Measurements from ENCODE around the gene NDRG3.

Gene NDRG3

GRCh38 chr20:36632147-36632486 is 113.8 kb downstream of the NDRG3 start:
- H3K27ac ChIP-seq (ENCODE audit: low read depth, low read length): no peak overlapping the region
- no peaks in the 10 kb centered on the region for H3K36me3 ChIP-seq (ENCODE audit: insufficient read depth, low read length)
- no peaks in the 10 kb centered on the region for H3K4me1 ChIP-seq (ENCODE audit: control insufficient read depth, insufficient read depth, low read length, unreplicated experiment)
- no peaks in the 10 kb centered on the region for H3K27me3 ChIP-seq (ENCODE audit: insufficient read depth, low read length)
- H3K79me2 ChIP-seq (ENCODE audit: control insufficient read depth, insufficient read depth, low read length, unreplicated experiment): no peaks in the 10 kb centered on the region
- H3K4me3 ChIP-seq (ENCODE audit: low read depth, low read length): no peak overlapping the region
- H2AFZ ChIP-seq (ENCODE audit: low read length, unreplicated experiment): no peak overlapping the region

GRCh38 chr20:36631646-36632045 is 114.2 kb downstream of the NDRG3 start:
- no peaks in the 10 kb centered on the region for H3K79me2 ChIP-seq (ENCODE audit: control insufficient read depth, insufficient read depth, low read length, unreplicated experiment)
- no peaks in the 10 kb centered on the region for H3K36me3 ChIP-seq (ENCODE audit: insufficient read depth, low read length)
- H3K4me3 ChIP-seq (ENCODE audit: low read depth, low read length): no peak overlapping the region
- no peak overlapping the region for H3K27ac ChIP-seq (ENCODE audit: low read depth, low read length)
- no peak overlapping the region for H2AFZ ChIP-seq (ENCODE audit: low read length, unreplicated experiment)
- H3K27me3 ChIP-seq (ENCODE audit: insufficient read depth, low read length): no peaks in the 10 kb centered on the region
- no peaks in the 10 kb centered on the region for H3K4me1 ChIP-seq (ENCODE audit: control insufficient read depth, insufficient read depth, low read length, unreplicated experiment)

- no peak overlapping the region for H2AFZ ChIP-seq (ENCODE audit: low read length, unreplicated experiment)
Measured at GRCh38 chr20:36629719-36630681, 115.9 kb downstream of the NDRG3 start.

GRCh38 chr20:36628076-36628475 is 117.8 kb downstream of the NDRG3 start:
- no peaks in the 10 kb centered on the region for H3K79me2 ChIP-seq (ENCODE audit: control insufficient read depth, insufficient read depth, low read length, unreplicated experiment)
- H3K27ac ChIP-seq (ENCODE audit: low read depth, low read length): no peak overlapping the region
- no peaks in the 10 kb centered on the region for H3K36me3 ChIP-seq (ENCODE audit: insufficient read depth, low read length)
- H3K4me1 ChIP-seq (ENCODE audit: control insufficient read depth, insufficient read depth, low read length, unreplicated experiment): no peaks in the 10 kb centered on the region
- H3K4me3 ChIP-seq (ENCODE audit: low read depth, low read length): no peak overlapping the region
- no peak overlapping the region for H2AFZ ChIP-seq (ENCODE audit: low read length, unreplicated experiment)
- no peaks in the 10 kb centered on the region for H3K27me3 ChIP-seq (ENCODE audit: insufficient read depth, low read length)

More at GRCh38 chr20:36629719-36630681, 115.9 kb downstream of the NDRG3 start:
- H3K27ac ChIP-seq (ENCODE audit: low read depth, low read length): no peak overlapping the region
- no peaks in the 10 kb centered on the region for H3K36me3 ChIP-seq (ENCODE audit: insufficient read depth, low read length)
- no peaks in the 10 kb centered on the region for H3K4me1 ChIP-seq (ENCODE audit: control insufficient read depth, insufficient read depth, low read length, unreplicated experiment)
- no peaks in the 10 kb centered on the region for H3K79me2 ChIP-seq (ENCODE audit: control insufficient read depth, insufficient read depth, low read length, unreplicated experiment)
- no peak overlapping the region for H3K4me3 ChIP-seq (ENCODE audit: low read depth, low read length)
- H3K27me3 ChIP-seq (ENCODE audit: insufficient read depth, low read length): no peaks in the 10 kb centered on the region

GRCh38 chr20:36624944-36625324 is 121.0 kb downstream of the NDRG3 start:
- Histone ChIP-seq H3K27ac (ENCODE audit: low read depth, low read length) (no peak overlapping the region), H3K36me3 (ENCODE audit: insufficient read depth, low read length) (no peaks in the 10 kb centered on the region), H3K27me3 (ENCODE audit: insufficient read depth, low read length) (no peaks in the 10 kb centered on the region), H3K79me2 (ENCODE audit: control insufficient read depth, insufficient read depth, low read length, unreplicated experiment) (no peaks in the 10 kb centered on the region), H3K4me3 (ENCODE audit: low read depth, low read length) (no peak overlapping the region), H3K4me1 (ENCODE audit: control insufficient read depth, insufficient read depth, low read length, unreplicated experiment) (no peaks in the 10 kb centered on the region), H2AFZ (ENCODE audit: low read length, unreplicated experiment) (no peak overlapping the region)

GRCh38 chr20:36624068-36624943 is 121.6 kb downstream of the NDRG3 start:
- no peaks in the 10 kb centered on the region for H3K4me1 ChIP-seq (ENCODE audit: control insufficient read depth, insufficient read depth, low read length, unreplicated experiment)
- no peaks in the 10 kb centered on the region for H3K36me3 ChIP-seq (ENCODE audit: insufficient read depth, low read length)
- H2AFZ ChIP-seq (ENCODE audit: low read length, unreplicated experiment): no peak overlapping the region
- no peak overlapping the region for H3K4me3 ChIP-seq (ENCODE audit: low read depth, low read length)
- H3K79me2 ChIP-seq (ENCODE audit: control insufficient read depth, insufficient read depth, low read length, unreplicated experiment): no peaks in the 10 kb centered on the region
- H3K27ac ChIP-seq (ENCODE audit: low read depth, low read length): no peak overlapping the region
- H3K27me3 ChIP-seq (ENCODE audit: insufficient read depth, low read length): no peaks in the 10 kb centered on the region

- H3K4me1 ChIP-seq (ENCODE audit: control insufficient read depth, insufficient read depth, low read length, unreplicated experiment): no peaks in the 10 kb centered on the region
- H3K79me2 ChIP-seq (ENCODE audit: control insufficient read depth, insufficient read depth, low read length, unreplicated experiment): no peaks in the 10 kb centered on the region
- H2AFZ ChIP-seq (ENCODE audit: low read length, unreplicated experiment): no peak overlapping the region
- no peak overlapping the region for H3K4me3 ChIP-seq (ENCODE audit: low read depth, low read length)
- no peaks in the 10 kb centered on the region for H3K36me3 ChIP-seq (ENCODE audit: insufficient read depth, low read length)
- no peaks in the 10 kb centered on the region for H3K27me3 ChIP-seq (ENCODE audit: insufficient read depth, low read length)
- no peak overlapping the region for H3K27ac ChIP-seq (ENCODE audit: low read depth, low read length)
Measured at GRCh38 chr20:36623444-36623843, 122.4 kb downstream of the NDRG3 start.

GRCh38 chr20:36620917-36621316 is 125.0 kb downstream of the NDRG3 start:
- H2AFZ ChIP-seq (ENCODE audit: low read length, unreplicated experiment): no peak overlapping the region
- no peak overlapping the region for H3K27ac ChIP-seq (ENCODE audit: low read depth, low read length)
- no peak overlapping the region for H3K4me3 ChIP-seq (ENCODE audit: low read depth, low read length)
- H3K36me3 ChIP-seq (ENCODE audit: insufficient read depth, low read length): no peaks in the 10 kb centered on the region
- H3K79me2 ChIP-seq (ENCODE audit: control insufficient read depth, insufficient read depth, low read length, unreplicated experiment): no peaks in the 10 kb centered on the region
- H3K27me3 ChIP-seq (ENCODE audit: insufficient read depth, low read length): no peaks in the 10 kb centered on the region
- no peaks in the 10 kb centered on the region for H3K4me1 ChIP-seq (ENCODE audit: control insufficient read depth, insufficient read depth, low read length, unreplicated experiment)

- no peak overlapping the region for H3K4me3 ChIP-seq (ENCODE audit: low read depth, low read length)
- H3K79me2 ChIP-seq (ENCODE audit: control insufficient read depth, insufficient read depth, low read length, unreplicated experiment): no peaks in the 10 kb centered on the region
- peaks cover 22% of the 10 kb centered on the region for H3K36me3 ChIP-seq (ENCODE audit: insufficient read depth, low read length)
- H3K27ac ChIP-seq (ENCODE audit: low read depth, low read length): no peak overlapping the region
- no peaks in the 10 kb centered on the region for H3K27me3 ChIP-seq (ENCODE audit: insufficient read depth, low read length)
- no peaks in the 10 kb centered on the region for H3K4me1 ChIP-seq (ENCODE audit: control insufficient read depth, insufficient read depth, low read length, unreplicated experiment)
- H2AFZ ChIP-seq (ENCODE audit: low read length, unreplicated experiment): no peak overlapping the region
Measured at GRCh38 chr20:36614781-36615557, 130.9 kb downstream of the NDRG3 start.

- no peaks in the 10 kb centered on the region for H3K27me3 ChIP-seq (ENCODE audit: insufficient read depth, low read length)
- H3K79me2 ChIP-seq (ENCODE audit: control insufficient read depth, insufficient read depth, low read length, unreplicated experiment): peaks cover 3% of the 10 kb centered on the region
- no peak overlapping the region for H3K27ac ChIP-seq (ENCODE audit: low read depth, low read length)
- no peaks in the 10 kb centered on the region for H3K4me1 ChIP-seq (ENCODE audit: control insufficient read depth, insufficient read depth, low read length, unreplicated experiment)
- H3K4me3 ChIP-seq (ENCODE audit: low read depth, low read length): no peak overlapping the region
- H3K36me3 ChIP-seq (ENCODE audit: insufficient read depth, low read length): peaks cover 27% of the 10 kb centered on the region
- H2AFZ ChIP-seq (ENCODE audit: low read length, unreplicated experiment): no peak overlapping the region
Measured at GRCh38 chr20:36613974-36614373, 131.9 kb downstream of the NDRG3 start.
